Measurements from ENCODE around the gene HSD11B1. TPM values are rescaled to one million over a fixed set of nuclear protein-coding genes. Genes with fewer than 3 reads are reported as not detected.

Gene HSD11B1
- total and polyA plus RNA-seq, 2 donors (not counting 3 experiments of a cell fraction or from before 2014, with no cell fraction given): not detected

GRCh38 chr1:209755926-209756614 lies 51.4 kb downstream of the HSD11B1 start, which contains the start of gene TRAF3IP3:
TRAF3IP3 (plus strand) TSS chr1:209756053; CDS start chr1:209760040, 3,987 bp downstream.
- dilution Hi-C loops (cut with MboI; ENCODE audit: extremely low pct_ligation_motif_present, low sequenced_read_pairs): no loop called here
- H3K27ac ChIP-seq (ENCODE audit: insufficient read depth, low read depth, low read length): no peak within 1 kb of the TSS
- H3K9me3 ChIP-seq (replicated peaks; ENCODE audit: control insufficient read depth, insufficient read depth, low read length): no peaks in the 10 kb centered on the region
- H4K20me1 ChIP-seq (replicated peaks; ENCODE audit: control insufficient read depth, extremely low read depth, insufficient read depth, low read length): no peaks in the 10 kb centered on the region
- H3K4me1 ChIP-seq (ENCODE audit: control insufficient read depth, extremely low read depth, insufficient read depth, low read length): no peaks in the 10 kb centered on the region
- no peak within 1 kb of the TSS for H2AFZ ChIP-seq (ENCODE audit: low read depth, low read length)
- ChIA-PET CTCF (interaction anchor here (1.4 kb wide), 1 partner anchor 8 kb away, joined by 5 read pairs; no protein-coding TSS in a partner anchor), POLR2A (no interaction called here)
- H3K79me2 ChIP-seq (ENCODE audit: control insufficient read depth, insufficient read depth, low read length): no peaks in the 10 kb centered on the region
- intact Hi-C loops (cut with micrococcal nuclease): no loop called here
- FAIRE-seq (no peak), DNase-seq (ENCODE audit: low read depth, low spot score) (no peak)
- no TSS peak for BruUV-seq (replicated peaks)
- H3K9ac ChIP-seq (replicated peaks; ENCODE audit: extremely low read depth, insufficient read depth, low read length): no peak within 1 kb of the TSS
- TF ChIP-seq MAX (IDR thresholded peaks at IDR 0.05; ENCODE audit: insufficient read depth, insufficient read length): no peak
- no peak for TF ChIP-seq CTCF (IDR thresholded peaks at IDR 0.05; ENCODE audit: extremely low read depth in 1 of 2, insufficient read depth in 1 of 2, low read depth in 1 of 2, low read length in 2 of 2)
- TF ChIP-seq GATA2 (IDR thresholded peaks at IDR 0.05; ENCODE audit: insufficient read depth, insufficient read length, low read depth, low read length): no peak
- no peak for TF ChIP-seq MYC (IDR thresholded peaks at IDR 0.05; ENCODE audit: low read depth, low read length)
- no peak for TF ChIP-seq EZH2 (IDR thresholded peaks at IDR 0.05; ENCODE audit: borderline replicate concordance, low read depth, low read length, severe bottlenecking)
- no peak for TF ChIP-seq POLR2AphosphoS5 (IDR thresholded peaks at IDR 0.05; ENCODE audit: insufficient read depth, low read depth, low read length)
- no peak for TF ChIP-seq JUN (IDR thresholded peaks at IDR 0.05; ENCODE audit: borderline replicate concordance, insufficient read depth, insufficient read length, low read depth)
- no peak for TF ChIP-seq FOS (IDR thresholded peaks at IDR 0.05; ENCODE audit: borderline replicate concordance, insufficient read depth, low read length)
- no peak for TF ChIP-seq POLR2A (IDR thresholded peaks at IDR 0.05; ENCODE audit: low read depth, low read length)
- H3K4me3 ChIP-seq (replicated peaks in 1 of 3; ENCODE audit: insufficient read depth in 1 of 3, low read depth in 1 of 3, low read length in 3 of 3): no peak within 1 kb of the TSS
- no peak within 1 kb of the TSS for H3K4me2 ChIP-seq (ENCODE audit: insufficient read depth, low read length)
- peaks cover 2 to 7% of the 10 kb centered on the region in 2 experiments for H3K27me3 ChIP-seq (ENCODE audit: control insufficient read depth in 2 of 2, insufficient read depth in 2 of 2, low read length in 2 of 2)
- H3K9me1 ChIP-seq (replicated peaks; ENCODE audit: control insufficient read depth, extremely low read depth, insufficient read depth, low read length): no peaks in the 10 kb centered on the region
- no peaks in the 10 kb centered on the region for H3K36me3 ChIP-seq (ENCODE audit: control insufficient read depth in 2 of 2, extremely low read depth in 1 of 2, insufficient read depth in 2 of 2, low read length in 2 of 2)

Data from endothelial cell of umbilical vein (primary cell).